DOHH2 (cell line): ENCODE data around the gene STARD4.

Experiments
- CTCF ChIP-seq: fragments of 200-600 bp; sonication (generic); IDR thresholded peaks from one replicate; pipeline ENCODE4 v1.5.1; 2014; ENCODE audit warnings: antibody characterized with exemption, mild to moderate bottlenecking, low read depth, low read length; ENCODE audit not compliant: poor library complexity, severe bottlenecking
- EZH2phosphoT487 ChIP-seq: fragments of 200-600 bp; sonication (generic); IDR thresholded peaks from 2 replicates; pipeline ENCODE4 v1.6.1; 2017; ENCODE audit warnings: borderline replicate concordance, mild to moderate bottlenecking, antibody characterized with exemption, low read length, moderate library complexity, mixed read lengths

GRCh38 chr5:111447099-111447498 is 65.2 kb downstream of the STARD4 start:
- TF ChIP-seq CTCF = no peak
- no peak for TF ChIP-seq EZH2phosphoT487
